Measurements from ENCODE around the gene EPO.

Gene EPO

GRCh38 chr7:100720279-100720670 lies at the start of gene EPO:
EPO (plus strand) TSS chr7:100720468; CDS start chr7:100720981, 513 bp downstream.
- FAIRE-seq (no peak), DNase-seq (ENCODE audit: insufficient read length, low spot score) (no peak)

DNA sequence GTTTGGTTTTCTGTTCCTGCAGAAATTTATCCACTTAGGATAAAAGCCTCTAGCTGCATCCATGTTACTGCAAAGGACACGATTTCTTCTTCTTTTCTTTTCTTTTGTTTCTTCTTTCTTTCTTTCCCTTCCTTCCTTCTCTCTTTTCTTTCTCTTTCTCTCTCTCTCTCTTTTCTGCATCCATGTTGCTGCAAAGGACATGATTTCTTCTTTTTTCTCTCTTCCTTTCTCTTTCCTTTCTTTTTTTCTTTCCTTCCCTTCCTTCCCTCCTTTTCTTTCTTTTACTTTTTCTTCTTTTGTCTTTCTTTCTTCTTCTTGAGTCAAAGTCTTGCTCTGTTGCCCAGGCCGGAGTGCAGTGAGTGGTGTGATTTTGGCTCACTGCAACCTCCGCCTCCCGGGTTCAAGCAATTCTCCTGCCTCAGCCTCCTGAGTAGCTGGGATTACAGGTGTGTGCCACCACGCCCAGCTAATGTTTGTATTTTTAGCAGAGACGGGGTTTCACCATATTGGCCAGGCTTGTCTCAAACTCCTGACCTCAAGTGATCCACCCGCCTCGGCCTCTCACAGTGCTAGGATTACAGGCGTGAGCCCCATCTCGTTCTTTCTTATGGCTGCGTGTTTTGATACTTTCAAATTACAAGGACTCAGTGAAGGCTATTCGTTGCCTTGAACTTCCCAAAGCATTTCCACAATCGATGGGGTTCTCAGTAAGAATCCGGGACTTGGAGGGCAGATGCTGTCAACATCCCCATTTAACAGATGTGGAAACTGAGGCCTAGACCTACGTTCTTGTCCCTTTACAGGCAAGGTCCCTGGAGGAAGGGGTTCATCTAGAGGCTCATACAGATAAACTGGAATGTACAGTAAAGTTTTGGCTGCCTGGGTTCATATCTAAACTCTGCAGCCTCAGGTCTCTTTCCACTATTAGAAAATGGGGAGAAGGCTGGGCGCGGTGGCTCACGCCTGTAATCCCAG lies 48.6 kb upstream of the EPO start:
- FAIRE-seq (no peak), DNase-seq (ENCODE audit: insufficient read length, low spot score) (no peak)

GRCh38 chr7:100673302-100673941 lies 46.8 kb upstream of the EPO start, which contains the start of gene GNB2:
GNB2 (plus strand) TSS chr7:100673740; CDS start chr7:100676266, 2,526 bp downstream.
- FAIRE-seq (peak; percentile 92), DNase-seq (ENCODE audit: insufficient read length, low spot score) (peak; percentile 88)

DNA sequence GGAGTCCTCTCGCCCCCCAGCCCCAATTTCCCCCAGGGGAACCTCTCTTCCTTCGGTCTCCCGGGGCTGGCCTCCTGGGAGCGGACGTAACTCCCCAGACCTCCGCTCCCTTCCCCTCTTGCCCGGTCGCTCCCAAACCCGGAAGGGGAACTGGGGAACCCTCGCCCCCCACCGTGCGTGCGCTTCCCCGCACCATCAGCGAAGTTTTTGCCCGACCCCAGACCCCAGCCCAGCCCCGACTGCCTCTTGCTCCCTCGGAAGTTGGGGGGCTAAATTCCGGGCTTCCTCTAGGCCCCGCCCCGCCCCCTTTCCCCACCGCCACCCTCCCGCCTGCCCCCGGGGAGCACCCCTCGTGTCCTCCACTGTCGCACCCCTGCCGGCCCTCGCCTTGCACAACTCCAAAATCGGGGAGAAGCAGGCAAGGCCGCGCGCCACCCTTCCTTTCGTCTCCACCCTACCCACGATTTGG lies 46.3 kb upstream of the EPO start:
- FAIRE-seq (no peak), DNase-seq (ENCODE audit: insufficient read length, low spot score) (no peak)

GRCh38 chr7:100674411-100675104 lies 45.7 kb upstream of the EPO start:
- DNase-seq (ENCODE audit: insufficient read length, low spot score) = no peak
- no peak for FAIRE-seq

DNA sequence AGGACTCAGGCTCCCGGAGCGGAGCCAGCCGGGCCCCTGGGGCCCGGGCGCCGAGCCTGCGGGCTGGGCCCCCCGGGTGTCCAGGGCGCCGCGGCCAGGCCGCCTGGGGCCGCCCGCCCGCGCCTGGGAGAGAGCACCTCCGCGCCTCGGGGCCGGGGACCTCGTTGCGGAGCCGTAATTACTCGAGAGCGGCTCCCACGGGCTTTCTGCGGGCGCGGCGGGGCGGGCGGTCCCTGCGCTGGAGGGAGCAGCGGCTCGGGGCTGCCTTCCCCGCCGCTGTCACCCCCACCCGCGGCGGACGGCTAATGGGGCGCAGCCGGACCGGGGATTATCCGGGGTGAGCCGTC lies 45.2 kb upstream of the EPO start:
- no peak for DNase-seq (ENCODE audit: insufficient read length, low spot score)
- FAIRE-seq = no peak

DNA sequence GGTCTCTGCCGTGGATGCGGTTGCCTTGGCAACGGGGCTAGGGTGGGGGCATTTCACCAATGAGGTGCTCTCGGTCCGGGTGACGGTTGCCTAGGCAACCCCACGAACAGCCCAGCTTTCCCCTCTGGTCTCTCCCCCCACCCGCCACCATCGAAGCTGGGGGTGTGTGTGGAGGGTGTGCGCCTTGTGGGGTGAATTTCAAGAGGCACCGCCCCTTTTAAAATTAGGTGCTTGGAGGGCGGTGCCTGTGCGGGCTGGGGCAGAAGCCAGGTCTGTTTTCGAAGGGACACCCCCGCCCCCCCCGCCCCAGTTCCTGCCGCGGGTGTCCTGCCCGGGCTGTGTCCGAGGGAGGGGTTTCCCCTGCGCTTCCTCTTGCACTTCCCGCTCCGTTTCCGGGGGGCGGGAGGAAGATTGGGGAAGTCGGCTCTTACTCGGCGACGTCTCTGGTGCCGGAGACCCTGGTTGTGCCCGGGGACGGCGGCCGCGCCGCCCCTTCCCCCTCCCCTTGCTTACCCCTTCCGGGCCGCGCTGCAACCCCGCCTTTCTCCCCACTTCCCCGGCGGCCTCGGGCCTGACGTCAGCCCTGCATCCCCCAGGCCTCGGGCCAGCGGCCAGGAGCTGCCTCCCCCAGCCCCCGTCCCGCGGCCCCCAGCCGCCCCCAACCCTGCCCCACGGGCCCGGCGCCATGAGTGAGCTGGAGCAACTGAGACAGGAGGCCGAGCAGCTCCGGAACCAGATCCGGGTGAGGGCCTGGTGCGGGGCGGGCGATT lies 44.5 kb upstream of the EPO start:
- FAIRE-seq (no peak), DNase-seq (ENCODE audit: insufficient read length, low spot score) (peak; percentile 39)

DNA sequence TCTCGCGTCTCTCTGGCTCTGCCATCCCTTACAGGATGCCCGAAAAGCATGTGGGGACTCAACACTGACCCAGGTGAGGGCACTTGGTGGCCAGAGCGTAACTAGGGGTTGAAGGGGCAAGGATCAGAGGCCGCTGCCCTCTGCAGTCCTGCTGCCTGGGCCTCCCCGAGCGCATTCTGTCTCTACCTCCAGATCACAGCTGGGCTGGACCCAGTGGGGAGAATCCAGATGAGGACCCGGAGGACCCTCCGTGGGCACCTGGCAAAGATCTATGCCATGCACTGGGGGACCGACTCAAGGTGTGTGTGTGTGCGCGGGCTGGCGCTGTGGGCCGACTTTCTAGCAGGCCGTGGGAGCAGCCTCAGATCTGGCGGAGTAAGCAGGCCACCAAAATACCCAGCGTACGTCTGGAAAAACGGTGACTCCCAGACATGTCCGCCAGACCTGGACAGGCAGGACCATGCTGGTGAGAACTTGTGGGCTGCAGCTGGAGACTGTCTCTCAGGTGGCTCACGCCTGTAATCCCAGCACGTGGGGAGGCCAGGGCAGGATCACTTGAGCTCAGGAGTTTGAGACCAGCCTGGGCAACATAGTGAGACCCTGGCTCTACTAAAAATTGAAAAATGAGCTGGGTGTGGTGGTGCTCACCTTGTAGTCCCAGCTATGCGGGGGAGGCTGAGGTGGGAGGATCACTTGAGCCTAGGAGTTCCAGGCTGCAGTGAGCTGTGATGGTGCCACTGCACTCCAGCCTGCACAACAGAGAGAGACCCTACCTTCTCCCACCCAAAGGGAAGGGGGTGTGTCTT lies 43.6 kb upstream of the EPO start:
- DNase-seq (ENCODE audit: insufficient read length, low spot score) (no peak), FAIRE-seq (no peak)

DNA sequence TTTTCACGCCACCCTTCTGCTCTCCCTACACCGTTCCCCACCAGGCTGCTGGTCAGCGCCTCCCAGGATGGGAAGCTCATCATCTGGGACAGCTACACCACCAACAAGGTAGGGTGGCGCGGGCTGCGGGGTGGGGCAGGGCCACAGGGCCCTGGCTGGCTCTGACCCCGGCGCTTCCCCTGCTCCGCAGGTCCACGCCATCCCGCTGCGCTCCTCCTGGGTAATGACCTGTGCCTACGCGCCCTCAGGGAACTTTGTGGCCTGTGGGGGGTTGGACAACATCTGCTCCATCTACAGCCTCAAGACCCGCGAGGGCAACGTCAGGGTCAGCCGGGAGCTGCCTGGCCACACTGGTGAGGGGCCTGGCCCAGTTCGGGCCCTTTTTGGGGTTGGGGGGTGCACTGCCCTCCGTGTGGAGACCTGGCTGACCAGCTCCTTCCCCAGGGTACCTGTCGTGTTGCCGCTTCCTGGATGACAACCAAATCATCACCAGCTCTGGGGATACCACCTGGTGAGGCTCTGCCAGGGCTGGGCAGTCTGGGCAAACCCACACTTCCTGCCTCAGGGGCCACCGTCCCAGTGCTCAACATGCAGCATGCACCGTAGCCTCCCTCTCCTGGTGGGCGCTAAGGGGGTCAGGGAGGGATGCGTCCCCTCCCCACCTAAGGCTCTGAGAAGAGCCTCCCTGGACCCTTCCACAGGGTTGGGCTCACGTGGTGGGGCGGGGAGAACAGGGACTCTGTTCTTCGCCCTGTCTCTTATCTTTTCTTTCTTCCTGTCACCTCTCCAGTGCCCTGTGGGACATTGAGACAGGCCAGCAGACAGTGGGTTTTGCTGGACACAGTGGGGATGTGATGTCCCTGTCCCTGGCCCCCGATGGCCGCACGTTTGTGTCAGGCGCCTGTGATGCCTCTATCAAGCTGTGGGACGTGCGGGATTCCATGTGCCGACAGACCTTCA lies 42.7 kb upstream of the EPO start:
- FAIRE-seq = no peak
- DNase-seq (ENCODE audit: insufficient read length, low spot score) = no peak

- FAIRE-seq (no peak), DNase-seq (ENCODE audit: insufficient read length, low spot score) (no peak)
These were observed 41.8 kb upstream of the EPO start for GRCh38 chr7:100678291-100678984.

DNA sequence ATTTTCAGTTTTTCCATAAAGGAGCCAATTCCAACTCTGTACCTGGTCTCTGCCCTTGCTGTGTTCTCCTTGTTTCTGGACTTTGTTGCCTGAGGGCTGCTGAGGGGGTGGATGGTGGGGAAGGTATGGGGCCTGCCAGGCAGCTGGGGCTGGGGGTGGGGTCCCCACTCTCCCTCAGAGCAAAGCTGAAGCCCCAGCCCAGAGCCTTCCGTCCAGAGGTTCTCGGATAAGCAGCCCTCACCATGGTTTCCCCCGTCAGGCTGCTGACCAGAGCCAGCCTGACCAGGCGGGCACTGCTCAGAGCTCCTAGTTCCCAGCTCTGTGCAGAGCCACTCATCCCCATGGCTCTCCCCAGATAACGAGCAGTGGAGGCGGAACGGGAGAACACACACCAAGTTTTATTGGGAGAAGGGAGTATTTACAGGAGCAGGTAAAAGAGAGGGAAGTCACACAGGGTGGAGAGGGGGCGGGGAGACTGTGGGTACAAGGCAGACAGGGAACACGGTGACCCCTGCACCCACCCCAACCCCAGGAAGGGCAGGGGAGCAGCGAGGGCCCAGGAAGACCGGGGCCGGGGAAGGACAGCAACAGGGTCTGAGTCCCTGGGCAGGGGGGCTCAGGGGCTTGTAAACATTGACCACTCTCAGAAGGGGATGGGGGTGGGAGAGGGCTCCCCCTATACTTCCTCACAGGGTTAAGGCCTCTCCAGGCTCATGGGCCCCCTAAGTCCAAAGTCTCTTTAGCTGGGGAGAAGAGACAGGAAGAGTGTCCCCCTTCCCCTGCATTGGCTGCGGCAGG lies 40.9 kb upstream of the EPO start:
- FAIRE-seq = no peak

GRCh38 chr7:100679927-100680575 lies 40.2 kb upstream of the EPO start:
- DNase-seq (ENCODE audit: insufficient read length, low spot score) (no peak), FAIRE-seq (no peak)

More for the DNA sequence above, 40.9 kb upstream of the EPO start:
- DNase-seq (ENCODE audit: insufficient read length, low spot score) = no peak

GRCh38 chr7:100680576-100681271 lies 39.5 kb upstream of the EPO start:
- DNase-seq (ENCODE audit: insufficient read length, low spot score) (no peak), FAIRE-seq (no peak)

DNA sequence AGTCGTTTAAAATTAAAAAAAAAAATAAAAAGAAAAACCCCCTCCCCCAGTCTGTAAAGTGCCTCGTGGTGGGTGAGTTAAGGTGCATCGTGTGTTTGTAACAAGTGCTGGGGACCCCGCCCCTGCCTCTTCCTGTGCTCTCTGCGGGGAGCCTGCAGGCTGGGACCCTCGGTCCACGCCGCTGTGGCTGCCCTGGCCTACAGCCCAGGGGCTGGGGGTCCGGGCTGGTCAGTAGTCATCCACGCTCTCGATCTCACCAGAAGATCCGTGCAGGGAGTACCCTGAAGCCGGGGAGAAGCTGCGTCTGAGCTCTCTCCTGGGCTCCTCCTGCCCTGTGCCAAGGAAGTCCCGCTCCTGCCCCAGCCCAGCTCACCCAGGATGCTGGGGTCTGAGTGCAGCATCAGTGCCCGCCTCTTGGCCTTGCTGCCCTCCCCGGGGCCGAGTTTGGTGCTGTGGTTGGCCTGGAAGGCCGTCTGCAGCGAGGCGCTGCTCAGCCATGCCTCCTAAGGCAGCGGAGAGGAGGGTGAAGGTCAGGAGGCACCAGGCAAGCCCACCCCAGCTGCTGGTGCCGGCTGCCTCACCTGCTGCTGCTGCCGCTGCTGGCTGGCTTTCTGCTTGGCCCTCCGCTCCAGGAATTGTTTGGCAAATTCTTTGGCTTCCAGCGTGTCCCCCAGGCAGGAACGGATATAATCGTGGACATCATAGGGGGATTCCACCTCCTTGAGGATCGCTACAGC lies 38.6 kb upstream of the EPO start:
- no peak for FAIRE-seq

DNA sequence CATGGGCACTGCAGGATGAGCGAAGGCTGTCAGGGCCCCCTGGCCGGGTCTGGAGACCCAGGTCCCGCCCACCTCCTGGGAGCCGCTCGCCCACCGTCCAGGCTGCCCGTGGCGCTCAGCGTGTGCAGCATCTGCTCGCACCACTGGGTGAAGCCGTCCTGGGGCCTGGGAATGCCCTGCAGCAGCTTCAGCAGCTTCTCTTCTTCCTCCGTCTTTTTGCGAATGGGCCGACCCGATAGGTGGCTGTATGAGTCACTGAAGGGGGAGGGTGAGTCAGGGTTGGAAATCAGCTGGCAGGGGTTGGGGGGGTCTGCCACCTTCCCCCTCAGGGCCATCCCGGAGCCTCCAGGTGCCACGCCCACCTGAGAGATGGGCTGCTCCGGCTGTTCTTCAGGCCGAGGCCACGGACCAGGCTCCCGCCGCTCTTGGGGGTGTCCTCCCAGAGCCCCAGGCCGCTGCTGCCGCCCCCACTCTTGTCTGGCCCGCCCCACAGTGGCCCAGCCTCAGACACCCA lies 38.0 kb upstream of the EPO start:
- DNase-seq (ENCODE audit: insufficient read length, low spot score) (no peak), FAIRE-seq (no peak)

More for the DNA sequence above, 38.6 kb upstream of the EPO start:
- no peak for DNase-seq (ENCODE audit: insufficient read length, low spot score)

All from HTR-8/SVneo (cell line).